Vagina (tissue), 2 donors: ENCODE results near the gene RBBP8NL. TPM values are rescaled to one million over a fixed set of nuclear protein-coding genes. Genes with fewer than 3 reads are reported as not detected.

Experiments
- DNase-seq, 2 donors: peaks; one replicate each; pipeline ENCODE4 v3.0.0-alpha.2; 2017; ENCODE audit errors: extremely low spot score in 2 of 2
- H3K27ac ChIP-seq: fragments of 200-600 bp; sonication (generic); one replicate; pipeline ENCODE4 v1.5.1; 2019
- H3K27me3 ChIP-seq: fragments of 200-600 bp; sonication (generic); one replicate; pipeline ENCODE4 v1.5.1; 2019
- H3K36me3 ChIP-seq, 2 donors: fragments of 200-600 bp; sonication (generic); one replicate each; pipeline ENCODE4 v1.5.1; 2017 to 2019
- H3K4me1 ChIP-seq: fragments of 200-600 bp; sonication (generic); one replicate; pipeline ENCODE4 v1.5.1; 2019
- H3K4me3 ChIP-seq, 2 donors: fragments of 200-600 bp; sonication (generic); 1 replicate in 1 of 2; 2 replicates in 1 of 2; pipeline ENCODE4 v1.5.1; 2016 to 2019
- H3K9me3 ChIP-seq: fragments of 200-600 bp; sonication (generic); one replicate; pipeline ENCODE4 v1.5.1; 2019
- CTCF ChIP-seq, 3 experiments: fragments of 450-650 bp in 2 of 3; fragments of 200-600 bp in 1 of 3; sonication (generic) in 1 of 3; IDR thresholded peaks; one replicate each; pipeline ENCODE4 v1.5.1; 2017 to 2019; ENCODE audit warnings: antibody characterized with exemption in 3 of 3, mild to moderate bottlenecking in 2 of 3, moderate library complexity in 2 of 3
- POLR2A ChIP-seq, 2 donors: fragments of 450-650 bp; IDR thresholded peaks; one replicate each; pipeline ENCODE4 v1.6.1; 2017; ENCODE audit warnings: antibody characterized with exemption in 2 of 2, mild to moderate bottlenecking in 2 of 2, moderate library complexity in 2 of 2
- POLR2AphosphoS5 ChIP-seq, 2 donors: sonication (generic); formaldehyde crosslinking; IDR thresholded peaks; one replicate each; pipeline ENCODE4 v1.9.0; 2017; ENCODE audit warnings: antibody characterized with exemption in 2 of 2, mild to moderate bottlenecking in 2 of 2, low read depth in 1 of 2; ENCODE audit not compliant: insufficient read depth in 1 of 2
- intact Hi-C: fragments of 100-400 bp; cut with DNase I; formaldehyde crosslinking; loops from one replicate; pipeline ENCODE4 v1.15.1; 2023
- total RNA-seq: library from RNA; depleted of rRNA; stranded (reverse); fragments of >200 nt; gene quantifications from one replicate; pipeline ENCODE4 v1.2.3, GENCODE V29; 2016

RBBP8NL gene
- total RNA-seq, 1 donor from 2014 or later = 1.7 TPM

GRCh38 chr20:62451970-62452369 is 24.6 kb upstream of the RBBP8NL start:
- intact Hi-C loops = no loop called here
- H3K27ac ChIP-seq = no peak overlapping the region
- TF ChIP-seq POLR2A (IDR thresholded peaks at IDR 0.05) (no peak), CTCF (IDR thresholded peaks at IDR 0.05) (no peak), POLR2AphosphoS5 (IDR thresholded peaks at IDR 0.05; ENCODE audit: insufficient read depth in 1 of 2, low read depth in 1 of 2) (no peak)
- H3K4me3 ChIP-seq = no peak overlapping the region
- H3K9me3 ChIP-seq = no peaks in the 10 kb centered on the region
- no peaks in the 10 kb centered on the region for H3K36me3 ChIP-seq
- H3K4me1 ChIP-seq = no peaks in the 10 kb centered on the region
- H3K27me3 ChIP-seq = no peaks in the 10 kb centered on the region
- DNase-seq = no peak

- no peak overlapping the region for H3K27ac ChIP-seq
- H3K9me3 ChIP-seq = no peaks in the 10 kb centered on the region
- no peaks in the 10 kb centered on the region for H3K36me3 ChIP-seq
- no peaks in the 10 kb centered on the region for H3K4me1 ChIP-seq
- DNase-seq = no peak
- TF ChIP-seq POLR2AphosphoS5 (IDR thresholded peaks at IDR 0.05; ENCODE audit: insufficient read depth in 1 of 2, low read depth in 1 of 2) (no peak), POLR2A (IDR thresholded peaks at IDR 0.05) (no peak), CTCF (IDR thresholded peaks at IDR 0.05) (no peak)
- no peak overlapping the region for H3K4me3 ChIP-seq
- intact Hi-C loops = no loop called here
- H3K27me3 ChIP-seq = no peaks in the 10 kb centered on the region
Observed at GRCh38 chr20:62451156-62451767, 23.9 kb upstream of the RBBP8NL start.

- no peak for DNase-seq
- Histone ChIP-seq H3K27me3 (no peaks in the 10 kb centered on the region), H3K27ac (no peak overlapping the region), H3K4me1 (no peaks in the 10 kb centered on the region), H3K36me3 (no peaks in the 10 kb centered on the region), H3K9me3 (no peaks in the 10 kb centered on the region), H3K4me3 (no peak overlapping the region)
- TF ChIP-seq CTCF (IDR thresholded peaks at IDR 0.05) = no peak
- no peak for TF ChIP-seq POLR2AphosphoS5 (IDR thresholded peaks at IDR 0.05; ENCODE audit: insufficient read depth in 1 of 2, low read depth in 1 of 2)
- no peak for TF ChIP-seq POLR2A (IDR thresholded peaks at IDR 0.05)
- intact Hi-C loops = no loop called here
Observed at GRCh38 chr20:62449951-62450691, 22.8 kb upstream of the RBBP8NL start.

- no peak overlapping the region for H3K27ac ChIP-seq
- no peak overlapping the region for H3K4me3 ChIP-seq
- no peaks in the 10 kb centered on the region for H3K4me1 ChIP-seq
- no peaks in the 10 kb centered on the region for H3K27me3 ChIP-seq
- H3K9me3 ChIP-seq = no peaks in the 10 kb centered on the region
- intact Hi-C loops = no loop called here
- DNase-seq = no peak
- H3K36me3 ChIP-seq = no peaks in the 10 kb centered on the region
- TF ChIP-seq POLR2A (IDR thresholded peaks at IDR 0.05) = no peak
- TF ChIP-seq CTCF (IDR thresholded peaks at IDR 0.05) = no peak
- TF ChIP-seq POLR2AphosphoS5 (IDR thresholded peaks at IDR 0.05; ENCODE audit: insufficient read depth in 1 of 2, low read depth in 1 of 2) = no peak
Observed at GRCh38 chr20:62448788-62449187, 21.4 kb upstream of the RBBP8NL start.

- TF ChIP-seq CTCF (IDR thresholded peaks at IDR 0.05) = no peak
- TF ChIP-seq POLR2AphosphoS5 (IDR thresholded peaks at IDR 0.05; ENCODE audit: insufficient read depth in 1 of 2, low read depth in 1 of 2) = no peak
- TF ChIP-seq POLR2A (IDR thresholded peaks at IDR 0.05) = no peak
- intact Hi-C loops = no loop called here
- Histone ChIP-seq H3K9me3 (no peaks in the 10 kb centered on the region), H3K36me3 (no peaks in the 10 kb centered on the region), H3K4me1 (no peaks in the 10 kb centered on the region), H3K27me3 (no peaks in the 10 kb centered on the region), H3K27ac (no peak overlapping the region), H3K4me3 (no peak overlapping the region)
- DNase-seq = no peak
Observed at GRCh38 chr20:62448038-62448437, 20.7 kb upstream of the RBBP8NL start.
